ENCODE data around the gene PRICKLE1.

The PRICKLE1 gene

DNA sequence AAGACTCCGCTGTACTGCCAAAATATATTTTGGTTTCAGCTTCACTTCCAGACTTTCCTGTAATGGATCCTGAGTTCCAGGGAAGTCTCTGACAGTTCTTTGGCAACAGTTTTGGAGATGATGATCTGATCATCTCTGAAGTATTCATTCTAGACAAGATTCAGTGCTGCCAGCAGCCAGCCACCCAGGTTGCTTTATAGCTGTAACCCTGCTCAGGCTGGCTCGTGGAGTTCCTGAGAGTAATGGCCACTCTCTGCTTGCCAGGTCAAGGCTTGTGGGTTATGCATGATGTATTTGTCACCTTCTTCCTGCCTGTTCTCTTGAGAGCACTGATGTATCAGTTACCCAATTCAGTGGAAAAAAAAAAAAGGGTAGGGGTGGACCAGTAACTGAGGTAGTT lies 139.3 kb downstream of the PRICKLE1 start:
- DNase-seq (ENCODE audit: low read depth, low spot score): no peak

DNA sequence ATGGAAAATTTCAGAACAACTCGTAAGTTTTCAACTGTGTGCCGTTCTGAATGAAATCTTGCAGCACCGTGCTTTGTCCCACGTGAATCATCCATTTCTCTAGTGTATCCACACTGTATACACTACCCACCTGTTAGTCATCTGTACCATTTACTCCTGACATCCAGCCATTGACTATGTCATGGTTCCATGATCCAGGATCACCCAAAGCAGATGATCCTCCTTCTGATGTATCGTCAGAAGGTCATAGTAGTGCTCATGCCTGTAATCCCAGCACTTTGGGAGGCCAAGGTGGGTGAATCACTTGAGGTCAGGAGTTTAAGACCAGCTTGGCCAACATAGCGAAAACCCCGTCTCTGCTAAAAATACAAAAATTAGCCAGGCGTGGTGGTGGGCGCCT lies 140.7 kb downstream of the PRICKLE1 start:
- no peak for DNase-seq (ENCODE audit: low read depth, low spot score)

DNA sequence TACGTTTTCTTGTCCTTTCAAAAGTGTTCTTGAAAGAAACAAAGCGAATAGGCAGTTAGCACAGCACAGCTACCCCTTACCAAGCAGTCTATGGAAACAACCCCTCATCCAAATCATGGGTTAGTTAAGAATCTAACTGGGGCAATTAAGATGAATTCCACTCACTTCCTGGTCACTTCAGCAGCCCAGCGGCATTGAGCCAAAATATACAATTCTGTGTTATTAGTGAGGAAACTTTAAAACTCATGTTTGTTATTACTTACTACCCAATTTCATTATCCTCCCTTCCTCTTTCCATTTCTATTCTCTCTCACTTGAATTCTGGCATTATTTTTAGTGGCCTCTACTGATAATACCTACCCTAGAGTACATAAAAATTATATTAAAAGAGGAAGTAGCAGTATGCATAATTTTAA lies 142.2 kb downstream of the PRICKLE1 start:
- no peak for DNase-seq (ENCODE audit: low read depth, low spot score)

DNA sequence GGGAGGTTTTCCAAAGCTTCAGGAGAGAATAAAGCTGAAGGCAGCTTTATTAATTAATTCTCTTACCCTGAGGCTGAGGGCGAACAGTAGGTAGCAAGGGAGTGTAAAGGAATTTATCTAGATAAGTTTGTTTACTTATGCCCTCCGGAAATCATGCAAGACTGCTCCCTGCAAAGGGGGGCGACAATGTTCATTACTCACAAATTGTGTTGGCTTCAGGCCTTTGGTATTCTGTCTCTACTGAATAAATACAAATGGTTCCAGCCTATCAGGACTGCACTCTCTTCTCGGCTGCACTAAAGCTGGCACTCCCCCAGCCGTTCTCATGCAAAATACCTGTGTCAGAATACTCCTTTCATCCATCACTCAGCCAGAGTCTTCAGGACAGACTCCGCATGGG lies 142.8 kb downstream of the PRICKLE1 start:
- DNase-seq (ENCODE audit: low read depth, low spot score): no peak

DNA sequence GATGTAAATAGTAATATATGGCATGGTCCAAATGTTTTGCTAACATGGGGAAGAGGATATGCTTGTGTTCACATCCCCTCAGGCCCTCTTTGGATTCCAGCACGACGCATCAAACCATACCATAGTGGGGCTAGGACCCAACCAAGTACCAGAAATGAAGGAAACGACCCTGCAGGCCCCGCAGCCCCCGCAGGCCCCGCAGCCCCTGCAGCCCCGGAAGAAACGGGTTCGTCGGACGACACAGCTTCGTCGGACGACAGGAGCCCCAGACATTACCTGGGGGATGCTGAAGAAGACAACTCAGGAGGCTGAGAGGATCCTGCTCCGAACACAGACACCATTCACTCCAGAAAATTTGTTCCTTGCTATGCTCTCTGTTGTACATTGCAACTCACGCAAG lies 143.7 kb downstream of the PRICKLE1 start:
- no peak for DNase-seq (ENCODE audit: low read depth, low spot score)

DNA sequence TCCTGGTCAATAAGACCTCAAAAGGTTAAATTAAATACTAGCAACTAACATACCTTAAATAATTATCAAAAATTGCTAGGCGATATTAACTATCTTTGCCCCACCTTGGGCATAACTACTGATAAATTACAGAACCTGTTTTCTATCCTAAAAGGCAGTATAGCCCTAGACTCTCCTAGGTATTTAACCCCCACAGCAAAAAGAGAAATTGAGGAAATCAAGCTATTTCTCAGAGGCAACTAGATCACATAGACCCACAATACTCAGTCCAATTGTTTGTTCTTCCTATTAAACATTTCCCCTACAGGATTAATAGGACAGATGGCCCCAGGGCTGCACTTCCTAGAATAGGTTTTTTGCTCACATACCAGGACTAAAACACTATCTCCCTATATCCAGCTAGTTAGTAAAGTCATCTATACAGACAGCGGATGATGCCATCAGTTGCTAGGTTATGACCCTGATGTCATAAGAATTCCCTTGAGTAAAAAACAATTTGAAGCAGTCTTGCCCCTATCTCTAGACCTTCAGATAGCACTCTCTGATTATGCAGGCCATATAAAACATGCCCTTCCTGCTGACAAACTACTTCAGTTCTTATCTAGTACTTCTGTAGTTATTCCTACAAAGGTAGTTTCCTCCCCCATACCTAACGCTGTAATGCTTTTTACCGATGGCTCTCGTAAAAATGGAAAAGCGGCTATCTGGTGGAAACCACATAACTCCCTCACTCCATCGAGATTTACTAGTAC lies 145.2 kb downstream of the PRICKLE1 start:
- DNase-seq (ENCODE audit: low read depth, low spot score): no peak

DNA sequence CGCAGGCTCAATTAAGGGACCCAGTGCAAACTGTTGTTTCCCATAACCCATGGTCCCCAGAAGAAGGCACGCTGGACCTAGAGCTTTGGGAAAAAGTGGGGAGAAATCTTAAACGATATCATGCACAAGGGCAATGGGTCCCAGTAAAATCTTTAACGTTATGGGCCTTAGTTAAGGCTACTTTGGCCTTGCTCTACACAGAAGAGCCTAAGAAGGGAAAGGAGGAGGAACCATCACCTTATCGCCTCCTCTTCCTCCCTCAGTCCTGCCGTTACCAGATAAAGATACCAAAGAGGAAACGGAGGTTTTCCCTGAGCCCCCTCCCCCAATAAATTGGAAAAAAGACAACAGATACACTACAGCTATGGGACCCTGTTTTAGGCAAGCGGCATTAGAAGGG lies 146.7 kb downstream of the PRICKLE1 start:
- DNase-seq (ENCODE audit: low read depth, low spot score): no peak

DNA sequence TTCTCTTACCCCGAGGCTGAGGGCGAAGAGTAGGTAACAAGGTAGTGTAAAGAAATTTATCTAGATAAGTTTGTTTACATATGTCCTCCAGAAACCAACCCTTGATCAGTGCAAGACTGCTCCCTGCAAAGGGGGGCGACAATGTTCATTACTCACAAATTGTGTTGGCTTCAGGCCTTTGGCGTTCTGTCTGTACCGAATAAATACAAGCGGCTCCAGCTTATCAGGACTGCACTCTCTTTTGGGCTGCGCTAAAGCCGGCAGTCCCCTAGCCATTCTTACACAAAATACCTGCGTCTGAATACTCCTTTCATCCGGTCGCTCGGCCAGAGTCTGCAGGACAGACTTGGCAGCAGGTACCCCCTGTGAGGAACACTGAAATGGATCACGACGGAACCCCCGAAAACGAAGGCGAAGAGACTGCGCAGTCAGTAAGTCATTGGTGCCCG lies 147.2 kb downstream of the PRICKLE1 start:
- no peak for DNase-seq (ENCODE audit: low read depth, low spot score)

DNA sequence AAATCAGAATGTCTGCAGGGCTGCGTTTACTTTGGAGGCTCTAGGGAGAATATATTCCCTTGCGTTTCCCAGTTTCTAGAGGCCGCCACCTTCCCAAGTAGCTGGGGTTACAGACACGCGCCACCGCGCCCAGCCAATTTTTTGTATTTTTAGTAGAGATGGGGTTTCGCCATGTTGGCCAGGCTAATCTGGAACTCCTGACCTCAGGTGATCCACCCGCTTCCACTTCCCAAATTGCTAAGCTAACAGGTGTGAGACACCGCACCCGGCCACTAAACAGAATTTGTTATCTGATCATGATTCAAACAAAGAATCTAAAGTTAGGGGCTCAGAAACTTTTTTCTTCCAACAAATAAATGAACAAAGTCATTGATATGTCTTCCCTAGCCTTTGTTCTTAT lies 148.9 kb downstream of the PRICKLE1 start:
- no peak for DNase-seq (ENCODE audit: low read depth, low spot score)

DNA sequence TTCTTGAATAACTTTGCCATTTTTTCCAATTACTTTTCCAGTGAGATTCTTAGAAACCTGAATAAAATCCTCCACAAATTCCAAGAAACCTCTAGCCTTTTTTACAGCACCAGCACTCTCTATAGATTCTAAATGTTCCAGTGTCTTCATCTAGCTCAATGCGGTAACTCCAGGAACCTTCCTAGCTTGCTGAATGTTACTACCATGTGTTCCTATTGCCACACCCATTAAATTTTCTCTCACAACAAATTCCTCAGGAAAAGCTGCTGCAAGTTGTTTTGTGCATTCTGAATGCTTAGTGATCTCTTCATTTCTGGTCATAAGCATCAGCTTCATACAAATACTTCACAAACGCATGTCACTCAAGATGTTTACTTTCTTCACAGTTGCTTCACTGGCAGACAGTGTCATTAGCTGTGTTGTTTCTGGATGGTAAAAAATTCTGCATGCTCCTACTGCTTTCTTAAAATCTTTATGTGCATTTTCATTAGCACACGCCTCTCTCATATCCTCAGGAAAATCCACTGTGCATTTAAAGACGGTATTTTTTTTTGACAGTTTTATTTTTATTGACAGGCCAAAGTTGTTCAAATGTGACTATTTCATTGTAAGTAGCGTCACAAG lies 156.9 kb downstream of the PRICKLE1 start:
- no peak for DNase-seq (ENCODE audit: low read depth, low spot score)

DNA sequence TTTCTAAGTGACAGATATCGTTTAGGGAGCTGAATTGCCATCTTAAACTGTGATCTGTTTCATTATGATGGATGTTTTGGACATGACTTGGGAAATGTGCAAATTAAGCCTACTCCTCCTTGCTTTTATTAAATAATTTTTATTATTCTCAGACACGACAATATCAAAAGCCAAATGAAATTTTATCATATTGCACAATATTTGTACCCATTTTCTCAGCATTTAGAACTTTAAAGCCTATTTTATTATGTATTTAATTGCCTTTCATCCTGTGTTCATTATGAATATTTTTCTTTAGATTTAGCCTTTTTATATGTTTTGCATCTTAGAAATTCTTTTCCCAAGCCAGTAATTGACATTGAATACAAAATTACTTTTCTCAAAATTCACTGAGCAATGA lies 160.7 kb downstream of the PRICKLE1 start:
- no peak for DNase-seq (ENCODE audit: low read depth, low spot score)

DNA sequence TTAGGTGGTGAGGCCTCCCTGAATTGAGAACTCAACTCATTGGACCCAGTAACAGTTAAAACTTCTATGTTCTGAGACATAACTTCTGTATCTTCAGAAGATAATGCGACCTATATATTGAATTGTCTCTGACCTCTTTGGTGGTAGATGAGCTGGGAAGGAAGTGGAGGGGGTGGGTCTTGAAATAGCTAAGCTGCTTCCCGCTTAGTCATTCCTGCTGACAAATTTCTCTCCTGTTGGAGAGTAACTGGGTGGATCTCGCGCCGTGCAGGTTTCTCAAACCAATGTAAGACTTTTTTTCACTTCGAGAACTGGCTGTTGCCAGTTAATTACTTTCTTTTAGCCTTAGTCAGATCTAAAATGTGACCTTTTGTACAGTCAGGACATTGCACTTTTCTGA lies 162.8 kb downstream of the PRICKLE1 start:
- DNase-seq (ENCODE audit: low read depth, low spot score): no peak

DNA sequence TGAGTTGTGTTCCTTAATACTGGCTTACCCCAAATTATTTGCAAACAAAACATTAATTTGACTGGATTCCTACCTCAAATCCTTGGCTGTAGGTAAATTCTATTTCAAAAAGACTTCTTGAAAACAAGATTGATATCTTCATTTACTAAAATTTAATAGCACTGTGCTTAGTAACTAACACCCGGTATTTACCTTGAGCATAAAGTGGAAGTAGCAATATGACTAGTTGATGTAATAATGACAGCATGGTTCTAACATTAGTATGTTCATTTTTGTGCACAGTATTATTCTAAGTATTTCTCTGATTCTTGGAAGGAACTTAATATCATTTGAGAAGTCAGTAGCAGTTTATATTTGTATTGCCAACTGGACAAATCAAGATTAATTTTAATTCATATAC lies 166.8 kb downstream of the PRICKLE1 start:
- no peak for DNase-seq (ENCODE audit: low read depth, low spot score)

DNA sequence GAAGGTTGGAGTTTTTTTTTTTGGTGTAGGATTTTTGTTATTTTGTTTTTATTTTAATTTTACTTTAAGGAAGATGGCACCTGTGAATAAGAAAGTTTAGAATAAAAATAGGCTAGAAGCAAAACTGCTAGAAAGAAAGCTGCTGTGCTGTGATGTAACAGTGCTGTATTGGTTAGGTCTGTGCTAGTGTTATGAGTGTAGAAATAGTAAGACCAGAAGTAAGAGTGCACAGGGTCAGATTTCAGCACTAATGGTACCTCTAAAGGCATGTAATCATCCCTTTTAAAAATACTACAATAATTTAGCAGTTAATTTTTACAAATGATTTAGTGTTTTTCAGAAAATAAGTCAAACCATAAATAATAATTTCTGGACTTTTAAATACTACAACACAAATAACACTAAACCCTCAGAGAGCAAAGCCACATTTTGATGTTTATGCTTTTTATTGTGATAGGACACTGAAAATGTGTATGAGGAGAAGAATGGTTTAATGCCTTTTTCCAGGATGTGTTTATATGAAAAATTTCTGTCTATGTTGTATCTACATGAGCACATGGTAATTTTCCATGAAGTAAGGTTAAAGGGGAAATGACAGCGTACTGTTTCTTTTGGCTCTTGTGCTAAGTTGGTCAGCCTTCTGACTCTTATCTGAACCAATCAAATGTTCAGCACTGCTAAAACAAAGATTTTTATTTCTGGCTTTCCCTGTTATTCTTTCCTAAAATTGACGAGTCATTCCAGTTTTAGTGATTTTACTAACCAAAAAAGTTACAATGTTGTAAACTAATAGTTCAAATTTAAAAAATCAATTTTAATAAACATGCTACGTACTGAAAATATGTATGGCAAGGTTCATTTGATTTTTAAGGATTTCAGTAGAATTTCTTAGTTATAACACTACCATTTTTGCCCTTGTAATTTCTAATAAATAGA lies 167.4 kb downstream of the PRICKLE1 start:
- peak; percentile 36 for DNase-seq (ENCODE audit: low read depth, low spot score)

DNA sequence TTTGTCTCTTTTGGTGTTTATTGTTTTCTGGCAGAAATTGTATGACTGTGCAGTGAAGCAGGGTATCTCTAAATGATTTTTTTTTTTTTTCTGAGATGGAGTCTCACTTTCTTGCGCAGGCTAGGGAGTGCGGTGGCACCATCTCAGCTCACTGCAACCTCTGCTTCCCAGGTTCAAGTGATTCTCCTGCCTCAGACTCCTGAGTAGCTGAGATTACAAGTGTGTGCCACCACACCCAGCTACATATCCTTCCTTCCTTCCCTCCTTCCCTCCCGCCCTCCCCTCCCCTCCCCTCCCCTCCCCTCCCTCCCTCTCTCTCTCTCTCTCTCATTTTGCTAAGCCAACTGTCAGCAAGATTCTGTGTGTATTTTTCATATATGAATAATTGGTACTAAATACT lies 169.2 kb downstream of the PRICKLE1 start:
- no peak for DNase-seq (ENCODE audit: low read depth, low spot score)

DNA sequence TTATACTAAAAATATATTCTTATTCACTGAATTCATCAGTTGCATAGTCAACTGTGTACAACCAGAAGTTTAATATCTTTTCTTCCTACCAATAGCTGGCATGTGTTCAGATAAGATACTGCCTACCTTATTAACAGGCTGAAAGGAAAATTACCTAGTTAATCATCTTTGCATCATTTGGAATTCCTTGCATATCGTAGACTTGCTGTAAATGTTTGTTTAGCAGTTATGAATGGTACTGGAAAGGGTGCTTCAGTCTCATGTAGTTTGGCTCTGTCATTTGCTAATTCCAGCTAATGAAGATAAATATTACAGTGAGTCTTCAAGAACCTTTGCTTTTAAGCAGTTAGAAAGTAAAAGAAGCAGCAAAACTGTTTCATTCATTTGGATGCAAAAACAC lies 179.2 kb downstream of the PRICKLE1 start:
- no peak for DNase-seq (ENCODE audit: low read depth, low spot score)

DNA sequence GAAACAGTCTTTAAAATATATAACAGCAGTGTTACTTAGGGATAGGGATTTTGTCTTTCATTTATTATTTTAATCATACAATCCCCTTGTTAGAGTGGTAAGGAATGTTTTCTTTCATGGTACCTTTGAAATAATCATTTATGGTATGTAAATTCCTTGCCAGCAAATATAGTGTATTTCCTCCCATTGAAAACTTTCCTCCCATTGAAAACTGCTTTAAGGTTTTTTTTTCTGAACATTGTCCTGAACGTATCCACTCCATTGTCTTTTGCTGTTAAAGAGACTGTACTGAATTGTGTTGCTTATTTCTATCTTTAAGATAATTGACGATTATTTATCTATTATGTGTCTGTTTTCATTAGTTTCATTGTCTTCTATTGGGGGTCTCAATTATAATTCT lies 180.1 kb downstream of the PRICKLE1 start:
- DNase-seq (ENCODE audit: low read depth, low spot score): no peak

DNA sequence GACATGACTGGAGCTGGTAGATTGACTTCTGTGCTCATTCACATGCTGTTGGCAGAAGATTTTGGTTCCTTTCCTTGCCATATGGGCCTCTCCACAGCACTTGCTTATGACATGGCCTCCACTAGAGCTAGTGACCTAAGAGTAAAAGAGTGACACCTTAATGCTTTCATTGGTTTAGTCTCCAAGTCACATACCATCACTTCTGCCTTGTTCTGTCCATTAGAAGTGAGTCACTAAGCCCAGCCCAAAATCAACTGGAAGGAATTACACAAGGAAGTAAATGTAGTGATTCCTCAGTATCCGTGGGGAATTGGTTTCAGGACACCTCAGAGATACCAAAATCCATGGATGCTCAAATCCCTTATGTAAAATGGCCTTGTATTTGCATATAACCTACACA lies 182.2 kb downstream of the PRICKLE1 start:
- DNase-seq (ENCODE audit: low read depth, low spot score): no peak

Measured in brain pericyte (primary cell).